ENCODE measurements around the gene RPTOR. TPM values are rescaled to one million over a fixed set of nuclear protein-coding genes. Genes with fewer than 3 reads are reported as not detected.

The RPTOR gene
- polyA plus RNA-seq, 4 donors, result 3.2 to 16.5 (median 10.1) TPM

- Histone ChIP-seq H3K9me3 (ENCODE audit: control insufficient read depth in 2 of 2, insufficient read depth in 1 of 2, low read depth in 1 of 2, low read length in 1 of 2) (peaks cover 0 to 14% of the 10 kb centered on the region in 2 donors), H3K27me3 (ENCODE audit: control insufficient read depth in 3 of 3, insufficient read depth in 3 of 3, low read length in 3 of 3) (peaks cover 3 to 31% (median 11%) of the 10 kb centered on the region in 3 donors), H3K27ac (ENCODE audit: low read depth in 1 of 3, low read length in 2 of 3) (no peak overlapping the region), H3K4me1 (ENCODE audit: control insufficient read depth in 3 of 3, insufficient read depth in 2 of 3, low read depth in 1 of 3, low read length in 2 of 3) (peaks cover 0 to 10% (median 0%) of the 10 kb centered on the region in 3 donors), H3K36me3 (ENCODE audit: control insufficient read depth in 3 of 3, insufficient read depth in 2 of 3, low read depth in 1 of 3, low read length in 3 of 3) (no peaks in the 10 kb centered on the region), H3K4me3 (ENCODE audit: low read depth in 1 of 3, low read length in 3 of 3) (no peak overlapping the region)
- no peak for DNase-seq
- no peak for FAIRE-seq
- WGBS, 3 donors, result 83 to 88% (median 86%) methylated on average over 11 of the region's 11 CpGs
These were observed 463.5 kb downstream of the RPTOR start for GRCh38 chr17:81008140-81008539.

- Histone ChIP-seq H3K27me3 (ENCODE audit: control insufficient read depth in 3 of 3, insufficient read depth in 3 of 3, low read length in 3 of 3) (peaks cover 0 to 25% (median 8%) of the 10 kb centered on the region in 3 donors), H3K27ac (ENCODE audit: low read depth in 1 of 3, low read length in 2 of 3) (no peak overlapping the region), H3K4me3 (ENCODE audit: low read depth in 1 of 3, low read length in 3 of 3) (no peak overlapping the region), H3K36me3 (ENCODE audit: control insufficient read depth in 3 of 3, insufficient read depth in 2 of 3, low read depth in 1 of 3, low read length in 3 of 3) (no peaks in the 10 kb centered on the region), H3K9me3 (ENCODE audit: control insufficient read depth in 2 of 2, insufficient read depth in 1 of 2, low read depth in 1 of 2, low read length in 1 of 2) (peaks cover 0 to 14% of the 10 kb centered on the region in 2 donors), H3K4me1 (ENCODE audit: control insufficient read depth in 3 of 3, insufficient read depth in 2 of 3, low read depth in 1 of 3, low read length in 2 of 3) (peaks cover 0 to 6% (median 0%) of the 10 kb centered on the region in 3 donors)
- 81 to 89% (median 87%) methylated on average over 14 of the region's 14 CpGs for WGBS, 3 donors
- no peak for DNase-seq
- no peak for FAIRE-seq
These were observed 464.5 kb downstream of the RPTOR start for GRCh38 chr17:81009136-81009535.

GRCh38 chr17:81010935-81011334 lies 466.3 kb downstream of the RPTOR start:
- H3K27ac ChIP-seq (ENCODE audit: low read depth in 1 of 3, low read length in 2 of 3), result no peak overlapping the region
- no peaks in the 10 kb centered on the region for H3K36me3 ChIP-seq (ENCODE audit: control insufficient read depth in 3 of 3, insufficient read depth in 2 of 3, low read depth in 1 of 3, low read length in 3 of 3)
- FAIRE-seq, result no peak
- peaks cover 0 to 14% of the 10 kb centered on the region in 2 donors for H3K9me3 ChIP-seq (ENCODE audit: control insufficient read depth in 2 of 2, insufficient read depth in 1 of 2, low read depth in 1 of 2, low read length in 1 of 2)
- 22 to 71% (median 46%) methylated on average over 2 of the region's 2 CpGs for WGBS, 3 donors
- H3K4me3 ChIP-seq (ENCODE audit: low read depth in 1 of 3, low read length in 3 of 3), result no peak overlapping the region
- no peak for DNase-seq
- no peaks in the 10 kb centered on the region for H3K4me1 ChIP-seq (ENCODE audit: control insufficient read depth in 3 of 3, insufficient read depth in 2 of 3, low read depth in 1 of 3, low read length in 2 of 3)
- H3K27me3 ChIP-seq (ENCODE audit: control insufficient read depth in 3 of 3, insufficient read depth in 3 of 3, low read length in 3 of 3), result peaks cover 0 to 9% (median 0%) of the 10 kb centered on the region in 3 donors

- DNase-seq, result no peak
- Histone ChIP-seq H3K4me1 (ENCODE audit: control insufficient read depth in 3 of 3, insufficient read depth in 2 of 3, low read depth in 1 of 3, low read length in 2 of 3) (no peaks in the 10 kb centered on the region), H3K9me3 (ENCODE audit: control insufficient read depth in 2 of 2, insufficient read depth in 1 of 2, low read depth in 1 of 2, low read length in 1 of 2) (peaks cover 0 to 14% of the 10 kb centered on the region in 2 donors), H3K4me3 (ENCODE audit: low read depth in 1 of 3, low read length in 3 of 3) (no peak overlapping the region), H3K36me3 (ENCODE audit: control insufficient read depth in 3 of 3, insufficient read depth in 2 of 3, low read depth in 1 of 3, low read length in 3 of 3) (no peaks in the 10 kb centered on the region), H3K27me3 (ENCODE audit: control insufficient read depth in 3 of 3, insufficient read depth in 3 of 3, low read length in 3 of 3) (peaks cover 0 to 2% (median 0%) of the 10 kb centered on the region in 3 donors), H3K27ac (ENCODE audit: low read depth in 1 of 3, low read length in 2 of 3) (no peak overlapping the region)
- no peak for FAIRE-seq
- 51 to 64% (median 62%) methylated on average over 3 of the region's 3 CpGs for WGBS, 3 donors
These were observed 467.3 kb downstream of the RPTOR start for GRCh38 chr17:81011951-81012350.

GRCh38 chr17:81012574-81013447 lies 468.2 kb downstream of the RPTOR start:
- DNase-seq, result no peak
- peaks cover 0 to 14% of the 10 kb centered on the region in 2 donors for H3K9me3 ChIP-seq (ENCODE audit: control insufficient read depth in 2 of 2, insufficient read depth in 1 of 2, low read depth in 1 of 2, low read length in 1 of 2)
- WGBS, 3 donors, result 86 to 89% (median 86%) methylated on average over 13 of the region's 13 CpGs

GRCh38 chr17:81013642-81014041 lies 469.0 kb downstream of the RPTOR start:
- Histone ChIP-seq H3K4me3 (ENCODE audit: low read depth in 1 of 3, low read length in 3 of 3) (no peak overlapping the region), H3K36me3 (ENCODE audit: control insufficient read depth in 3 of 3, insufficient read depth in 2 of 3, low read depth in 1 of 3, low read length in 3 of 3) (no peaks in the 10 kb centered on the region), H3K27me3 (ENCODE audit: control insufficient read depth in 3 of 3, insufficient read depth in 3 of 3, low read length in 3 of 3) (no peaks in the 10 kb centered on the region), H3K9me3 (ENCODE audit: control insufficient read depth in 2 of 2, insufficient read depth in 1 of 2, low read depth in 1 of 2, low read length in 1 of 2) (peaks cover 0 to 14% of the 10 kb centered on the region in 2 donors), H3K27ac (ENCODE audit: low read depth in 1 of 3, low read length in 2 of 3) (no peak overlapping the region), H3K4me1 (ENCODE audit: control insufficient read depth in 3 of 3, insufficient read depth in 2 of 3, low read depth in 1 of 3, low read length in 2 of 3) (peaks cover 0 to 11% (median 0%) of the 10 kb centered on the region in 3 donors)
- FAIRE-seq, result no peak
- WGBS, 3 donors, result 62 to 66% (median 65%) methylated on average over 6 of the region's 6 CpGs
- DNase-seq, result no peak

More at GRCh38 chr17:81012574-81013447, 468.2 kb downstream of the RPTOR start:
- Histone ChIP-seq H3K27me3 (ENCODE audit: control insufficient read depth in 3 of 3, insufficient read depth in 3 of 3, low read length in 3 of 3) (no peaks in the 10 kb centered on the region), H3K27ac (ENCODE audit: low read depth in 1 of 3, low read length in 2 of 3) (no peak overlapping the region), H3K4me1 (ENCODE audit: control insufficient read depth in 3 of 3, insufficient read depth in 2 of 3, low read depth in 1 of 3, low read length in 2 of 3) (peaks cover 0 to 4% (median 0%) of the 10 kb centered on the region in 3 donors), H3K4me3 (ENCODE audit: low read depth in 1 of 3, low read length in 3 of 3) (no peak overlapping the region), H3K36me3 (ENCODE audit: control insufficient read depth in 3 of 3, insufficient read depth in 2 of 3, low read depth in 1 of 3, low read length in 3 of 3) (no peaks in the 10 kb centered on the region)
- no peak for FAIRE-seq

- H3K27me3 ChIP-seq (ENCODE audit: control insufficient read depth in 3 of 3, insufficient read depth in 3 of 3, low read length in 3 of 3), result no peaks in the 10 kb centered on the region
- no peak for FAIRE-seq
- H3K9me3 ChIP-seq (ENCODE audit: control insufficient read depth in 2 of 2, insufficient read depth in 1 of 2, low read depth in 1 of 2, low read length in 1 of 2), result peaks cover 0 to 14% of the 10 kb centered on the region in 2 donors
- H3K4me1 ChIP-seq (ENCODE audit: control insufficient read depth in 3 of 3, insufficient read depth in 2 of 3, low read depth in 1 of 3, low read length in 2 of 3), result peaks cover 0 to 18% (median 3%) of the 10 kb centered on the region in 3 donors
- 94 to 100% (median 98%) methylated on average over 1 of the region's 1 CpG for WGBS, 3 donors
- H3K27ac ChIP-seq (ENCODE audit: low read depth in 1 of 3, low read length in 2 of 3), result no peak overlapping the region
- no peaks in the 10 kb centered on the region for H3K36me3 ChIP-seq (ENCODE audit: control insufficient read depth in 3 of 3, insufficient read depth in 2 of 3, low read depth in 1 of 3, low read length in 3 of 3)
- H3K4me3 ChIP-seq (ENCODE audit: low read depth in 1 of 3, low read length in 3 of 3), result no peak overlapping the region
- no peak for DNase-seq
These were observed 470.5 kb downstream of the RPTOR start for GRCh38 chr17:81015136-81015535.

Data from small intestine (tissue), 7 donors.